Myocyte (in vitro differentiated cells): ENCODE results near the gene HCN1. TPM values are rescaled to one million over a fixed set of nuclear protein-coding genes. Genes with fewer than 3 reads are reported as not detected.
"Not testable (repeated sequence)": the region's sequence is repeated elsewhere in the genome, so short reads cannot be mapped to it uniquely, and the experiment has no call there.

ENCODE experiments used
- DNase-seq: peaks from one replicate; pipeline ENCODE4 v3.0.0-alpha.2; 2012; ENCODE audit warnings: low read depth
- total RNA-seq: library from RNA; depleted of rRNA; stranded (reverse); fragments of >200 nt; gene quantifications from 2 replicates; pipeline ENCODE4 v1.2.3, GENCODE V29; 2014

HCN1 gene
- total RNA-seq, 1 donor from 2014 or later = not detected

- DNase-seq = no peak
These were observed 73.8 kb downstream of the HCN1 start for GRCh38 chr5:45622365-45622764.

GRCh38 chr5:45617859-45618416 is 78.2 kb downstream of the HCN1 start:
- DNase-seq = no peak

GRCh38 chr5:45609661-45610060 is 86.5 kb downstream of the HCN1 start:
- DNase-seq = no peak

GRCh38 chr5:45604092-45604491 is 92.1 kb downstream of the HCN1 start:
- DNase-seq = no peak

GRCh38 chr5:45601424-45601823 is 94.8 kb downstream of the HCN1 start:
- DNase-seq = no peak

- no peak for DNase-seq
These were observed 99.9 kb downstream of the HCN1 start for GRCh38 chr5:45596320-45596719.

GRCh38 chr5:45586001-45586400 is 110.2 kb downstream of the HCN1 start:
- DNase-seq = not testable (repeated sequence)

GRCh38 chr5:45578270-45578669 is 117.9 kb downstream of the HCN1 start:
- DNase-seq = no peak

- DNase-seq = no peak
These were observed 127.4 kb downstream of the HCN1 start for GRCh38 chr5:45568813-45569212.

GRCh38 chr5:45542421-45542820 is 153.8 kb downstream of the HCN1 start:
- DNase-seq = no peak

- no peak for DNase-seq
These were observed 162.5 kb downstream of the HCN1 start for GRCh38 chr5:45533663-45534062.

- DNase-seq = no peak
These were observed 163.2 kb downstream of the HCN1 start for GRCh38 chr5:45532826-45533624.

- DNase-seq = no peak
These were observed 175.1 kb downstream of the HCN1 start for GRCh38 chr5:45521067-45521466.

- DNase-seq = no peak
These were observed 183.7 kb downstream of the HCN1 start for GRCh38 chr5:45512521-45512920.

- DNase-seq = no peak
These were observed 186.8 kb downstream of the HCN1 start for GRCh38 chr5:45509371-45509770.

GRCh38 chr5:45508135-45508534 is 188.0 kb downstream of the HCN1 start:
- peak; percentile 5 for DNase-seq

- DNase-seq = peak; percentile 6
These were observed 189.0 kb downstream of the HCN1 start for GRCh38 chr5:45507178-45507577.

GRCh38 chr5:45499006-45499405 is 197.2 kb downstream of the HCN1 start:
- not testable (repeated sequence) for DNase-seq

GRCh38 chr5:45491368-45491767 is 204.8 kb downstream of the HCN1 start:
- DNase-seq = no peak

- DNase-seq = no peak
These were observed 211.4 kb downstream of the HCN1 start for GRCh38 chr5:45484781-45485180.

GRCh38 chr5:45454114-45454513 is 242.1 kb downstream of the HCN1 start:
- DNase-seq = peak; percentile 7

- not testable (repeated sequence) for DNase-seq
These were observed 251.3 kb downstream of the HCN1 start for GRCh38 chr5:45444856-45445255.

- no peak for DNase-seq
These were observed 255.7 kb downstream of the HCN1 start for GRCh38 chr5:45440466-45440865.
